HPDE6-E6E7 (cell line): Measurements from ENCODE around the gene SLAMF8.

Source experiments
- DNase-seq: peaks from one replicate; pipeline ENCODE4 v3.0.0; 2011; ENCODE audit warnings: missing footprints; ENCODE audit errors: extremely low spot score

The SLAMF8 gene

DNA sequence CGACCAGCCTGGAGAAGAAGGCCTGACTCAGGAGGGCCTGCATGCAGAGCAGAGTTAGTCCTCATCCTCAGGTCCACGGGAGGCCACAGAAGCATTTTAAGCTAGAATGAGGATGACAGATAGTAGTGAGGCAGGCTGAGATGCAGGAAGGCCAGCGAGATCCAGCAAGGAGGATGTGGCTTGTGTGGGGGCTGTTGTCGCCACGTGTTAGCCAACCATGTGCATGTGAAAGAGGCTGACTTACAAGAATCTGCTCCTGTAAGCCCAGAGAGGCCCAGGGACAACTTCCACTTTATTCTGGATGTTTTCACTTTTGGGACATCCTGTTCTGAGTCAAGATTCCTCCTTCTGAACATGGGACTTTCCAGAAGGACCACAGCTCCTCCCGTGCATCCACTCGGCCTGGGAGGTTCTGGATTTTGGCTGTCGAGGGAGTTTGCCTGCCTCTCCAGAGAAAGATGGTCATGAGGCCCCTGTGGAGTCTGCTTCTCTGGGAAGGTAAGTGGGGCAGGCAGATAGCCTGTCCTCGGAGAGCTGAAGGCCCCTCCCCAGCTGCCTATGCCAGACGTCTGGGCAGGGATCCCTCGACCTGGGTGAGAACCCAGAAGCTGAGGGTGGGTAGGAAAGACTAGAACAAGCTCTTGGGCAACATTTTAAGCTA lies at the start of gene SLAMF8:
Gene SLAMF8 (plus strand): TSS at position 433 of the 661 bp plus-strand sequence. CDS start 26 bp downstream, at position 459.
- DNase-seq: no peak

DNA sequence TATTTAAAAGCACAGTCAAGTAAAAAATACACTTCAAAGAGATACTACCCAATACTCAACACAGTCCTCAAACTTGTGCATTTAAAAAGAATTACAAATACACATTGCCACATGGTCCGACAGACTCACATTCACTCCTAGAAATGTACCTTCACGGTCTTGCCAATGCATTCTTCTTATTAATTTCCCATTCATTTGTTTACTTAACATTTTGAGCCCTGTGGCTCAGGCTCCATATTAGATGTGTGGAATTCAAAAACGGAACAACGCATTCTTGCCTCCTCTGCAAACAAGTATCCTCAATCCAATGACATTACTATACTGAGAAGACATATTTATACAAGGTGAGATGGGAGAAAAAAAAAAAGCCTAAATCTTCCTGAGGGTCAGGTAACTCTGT lies 48.4 kb upstream of the SLAMF8 start:
- no peak for DNase-seq

DNA sequence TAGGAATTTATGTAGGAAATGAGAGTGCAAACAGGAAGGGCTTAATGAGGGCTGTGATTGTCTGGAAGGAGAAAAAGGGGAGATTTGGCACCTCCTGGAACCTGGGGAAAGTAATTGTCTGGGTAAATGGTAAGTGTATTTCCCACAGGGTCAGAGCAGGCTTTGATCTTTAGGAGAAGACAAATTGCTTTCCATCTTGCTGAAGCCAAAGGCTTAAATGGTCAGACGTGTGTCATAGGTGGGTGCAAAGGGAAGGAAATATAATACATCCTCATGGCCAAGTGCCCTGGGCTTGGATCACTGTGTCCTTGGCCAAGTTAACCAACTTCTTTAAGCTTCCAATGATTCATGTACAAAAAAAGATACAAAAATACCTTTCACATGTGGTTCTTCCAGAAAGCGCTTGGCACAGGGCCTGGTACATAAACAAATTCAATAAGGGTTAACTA lies 47.2 kb upstream of the SLAMF8 start:
- no peak for DNase-seq

DNA sequence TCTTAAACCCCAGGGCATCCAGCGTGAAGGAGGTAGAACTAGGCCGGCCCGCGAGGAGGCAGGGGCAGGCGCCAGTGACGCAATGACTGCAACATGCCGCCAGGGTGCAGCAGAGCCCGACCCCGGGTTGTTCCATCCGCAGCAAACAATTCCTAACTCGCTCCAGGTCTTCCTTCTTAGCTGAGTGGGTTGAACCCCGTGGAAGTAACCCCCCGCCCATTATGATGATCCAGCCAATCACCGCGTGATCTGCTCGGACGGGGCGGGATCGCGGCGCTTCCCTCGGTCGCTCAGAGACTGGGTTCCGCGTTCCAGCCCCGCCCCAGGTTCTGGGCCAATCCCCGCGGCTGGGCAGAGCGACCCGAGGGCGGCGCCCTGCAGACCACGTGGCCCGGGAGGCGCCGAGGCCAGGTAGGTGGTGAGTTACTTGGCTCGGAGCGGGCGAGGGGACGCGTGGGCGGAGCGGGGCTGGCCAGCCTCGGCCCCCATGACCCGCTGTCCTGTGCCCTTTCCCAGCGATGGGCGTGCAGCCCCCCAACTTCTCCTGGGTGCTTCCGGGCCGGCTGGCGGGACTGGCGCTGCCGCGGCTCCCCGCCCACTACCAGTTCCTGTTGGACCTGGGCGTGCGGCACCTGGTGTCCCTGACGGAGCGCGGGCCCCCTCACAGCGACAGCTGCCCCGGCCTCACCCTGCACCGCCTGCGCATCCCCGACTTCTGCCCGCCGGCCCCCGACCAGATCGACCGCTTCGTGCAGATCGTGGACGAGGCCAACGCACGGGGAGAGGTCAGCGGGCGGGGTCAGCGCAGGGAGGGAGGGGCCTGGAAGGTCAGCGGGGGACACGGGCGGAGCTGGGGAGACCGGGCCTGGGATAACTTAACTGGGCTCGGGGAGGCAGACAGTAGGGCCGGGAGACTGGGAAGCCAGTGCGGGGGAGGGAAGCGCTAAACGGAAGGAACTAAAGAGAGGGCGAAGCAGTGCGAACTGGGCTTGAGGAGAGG lies 45.8 kb upstream of the SLAMF8 start, which contains the start of gene DUSP23:
Gene DUSP23 (plus strand): TSS at position 380 of the 1,000 bp plus-strand sequence. CDS start 139 bp downstream, at position 519.
- peak; percentile 97 for DNase-seq

DNA sequence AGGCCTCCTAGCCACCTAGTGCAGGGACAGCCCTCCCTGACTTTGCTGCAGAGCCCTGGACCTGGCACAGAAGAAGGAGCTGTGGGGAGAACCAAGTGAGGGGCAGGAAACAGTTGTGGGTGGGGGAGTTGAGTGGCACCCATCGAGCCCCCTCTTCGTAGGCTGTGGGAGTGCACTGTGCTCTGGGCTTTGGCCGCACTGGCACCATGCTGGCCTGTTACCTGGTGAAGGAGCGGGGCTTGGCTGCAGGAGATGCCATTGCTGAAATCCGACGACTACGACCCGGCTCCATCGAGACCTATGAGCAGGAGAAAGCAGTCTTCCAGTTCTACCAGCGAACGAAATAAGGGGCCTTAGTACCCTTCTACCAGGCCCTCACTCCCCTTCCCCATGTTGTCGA lies 44.7 kb upstream of the SLAMF8 start:
- DNase-seq: no peak

DNA sequence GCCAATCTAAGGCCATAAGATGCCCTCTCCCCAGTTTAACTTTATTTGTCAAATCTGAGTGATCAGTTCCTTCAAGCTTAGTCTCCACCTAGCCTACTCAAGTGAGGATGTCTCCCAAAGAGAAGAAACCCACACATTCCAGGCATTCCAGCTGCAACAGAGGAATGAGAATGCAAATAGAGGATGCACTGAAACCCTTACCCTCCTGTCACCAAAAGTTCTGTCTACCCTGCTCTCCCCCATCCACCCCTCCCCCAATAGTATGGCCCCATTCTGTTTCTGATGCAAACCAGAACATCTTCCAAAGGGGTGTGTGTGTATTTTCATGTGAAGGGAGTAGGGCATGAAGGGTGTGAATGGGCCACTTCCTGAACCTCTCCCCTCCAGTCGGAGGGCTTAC lies 42.9 kb upstream of the SLAMF8 start:
- no peak for DNase-seq

DNA sequence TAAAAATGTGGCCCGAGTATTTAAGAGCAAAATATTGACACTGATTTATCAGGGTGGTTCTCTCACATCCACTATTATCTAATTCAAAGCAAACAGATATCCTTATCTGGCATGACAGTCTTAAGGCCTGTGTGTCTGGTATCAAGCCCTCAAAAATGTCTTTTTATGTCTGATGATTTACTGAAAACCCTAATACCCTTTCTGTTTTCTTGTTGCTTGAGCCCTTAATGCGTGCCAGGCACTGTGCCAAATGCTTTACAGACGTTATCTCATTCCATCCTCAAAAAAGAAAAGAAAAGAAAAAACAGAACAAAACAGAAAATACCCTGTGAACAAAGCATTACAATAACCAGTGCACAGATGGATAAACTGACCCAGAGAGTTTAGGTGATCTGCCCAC lies 40.2 kb upstream of the SLAMF8 start:
- no peak for DNase-seq

DNA sequence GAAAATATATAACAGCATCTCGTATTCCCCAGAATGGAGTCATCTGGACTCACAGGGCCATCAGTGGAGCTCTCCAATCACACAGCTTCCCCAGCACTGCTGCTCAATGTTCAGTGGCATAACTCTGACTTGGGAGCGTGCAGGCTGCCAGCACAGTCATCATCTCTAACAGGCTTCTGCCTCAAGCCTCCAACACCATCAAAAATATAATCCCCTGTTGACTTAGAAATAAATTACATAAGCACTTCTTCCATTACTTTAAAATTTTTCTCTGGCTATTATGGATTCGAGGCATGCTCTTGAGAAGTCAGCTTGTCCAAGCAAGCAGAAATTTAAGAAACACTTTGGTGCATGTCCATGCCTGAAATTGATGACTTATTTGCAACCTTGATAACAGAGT lies 39.7 kb upstream of the SLAMF8 start:
- DNase-seq: no peak

DNA sequence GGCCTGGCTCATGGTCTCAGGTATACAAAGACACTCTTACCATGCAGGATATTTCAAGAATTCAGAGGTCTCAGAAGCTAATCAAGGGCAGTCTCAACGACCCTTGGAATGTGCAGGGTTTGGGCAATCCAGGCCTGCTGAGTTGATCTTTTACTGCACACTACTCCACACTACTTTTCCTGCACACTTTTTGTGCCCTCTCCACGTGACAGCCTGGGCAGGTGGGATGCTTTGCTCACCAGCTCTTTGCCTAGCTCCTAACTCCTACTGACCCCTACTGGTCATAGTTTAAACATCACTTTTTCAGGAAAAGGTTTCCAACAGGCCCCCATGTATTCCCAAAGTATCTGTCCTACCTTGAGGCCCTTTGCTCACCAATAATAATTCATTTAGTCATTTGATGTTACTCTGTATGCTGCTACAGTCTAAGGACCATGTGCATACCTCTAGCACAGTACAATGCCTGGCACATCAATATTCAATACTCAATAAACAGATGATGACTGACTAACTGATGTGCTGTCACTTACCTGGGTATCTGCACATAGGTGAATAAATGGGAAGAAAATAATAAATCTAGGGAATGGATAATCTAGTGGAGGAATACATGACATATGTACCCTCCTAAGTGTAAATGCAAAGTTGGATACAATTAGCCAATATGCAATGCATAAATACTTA lies 36.3 kb upstream of the SLAMF8 start:
- no peak for DNase-seq

DNA sequence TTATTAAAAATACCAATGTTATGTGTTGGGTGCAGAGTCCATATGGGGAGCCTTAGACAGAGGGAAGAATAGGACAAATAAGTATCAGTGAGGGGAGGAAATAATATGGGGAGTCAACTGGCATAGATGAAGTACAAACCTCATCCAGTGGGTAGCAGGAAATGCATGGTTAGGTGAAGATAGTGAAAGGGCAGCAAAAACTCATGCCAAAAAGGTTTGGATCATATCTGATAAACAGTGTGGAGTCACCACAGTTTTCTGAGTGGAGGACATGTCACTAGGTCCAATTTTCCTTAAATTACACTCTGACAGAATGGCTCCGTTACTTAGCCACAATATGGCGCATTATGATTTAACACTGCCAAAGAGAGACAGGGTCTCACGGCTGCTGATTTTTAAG lies 35.6 kb upstream of the SLAMF8 start:
- no peak for DNase-seq

DNA sequence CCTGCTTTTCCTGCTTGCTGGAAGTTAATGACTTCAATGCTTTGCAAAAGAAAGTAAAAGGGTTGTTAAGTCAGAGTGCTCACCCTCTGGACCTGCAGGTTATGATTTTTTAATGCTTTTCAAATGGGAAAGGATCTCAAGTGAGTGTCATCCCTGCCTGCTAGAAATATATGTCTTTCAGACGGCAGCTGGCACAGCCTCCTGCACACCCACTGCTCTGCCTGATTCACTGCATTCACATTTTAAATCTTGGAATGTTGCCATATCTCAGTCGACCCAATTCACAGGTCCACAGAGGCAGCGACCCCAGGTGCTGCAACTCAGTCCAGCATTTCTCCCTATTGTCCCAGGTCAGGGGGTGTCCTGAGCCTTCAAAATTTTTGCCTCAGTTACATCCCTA lies 35.2 kb upstream of the SLAMF8 start:
- DNase-seq: no peak

DNA sequence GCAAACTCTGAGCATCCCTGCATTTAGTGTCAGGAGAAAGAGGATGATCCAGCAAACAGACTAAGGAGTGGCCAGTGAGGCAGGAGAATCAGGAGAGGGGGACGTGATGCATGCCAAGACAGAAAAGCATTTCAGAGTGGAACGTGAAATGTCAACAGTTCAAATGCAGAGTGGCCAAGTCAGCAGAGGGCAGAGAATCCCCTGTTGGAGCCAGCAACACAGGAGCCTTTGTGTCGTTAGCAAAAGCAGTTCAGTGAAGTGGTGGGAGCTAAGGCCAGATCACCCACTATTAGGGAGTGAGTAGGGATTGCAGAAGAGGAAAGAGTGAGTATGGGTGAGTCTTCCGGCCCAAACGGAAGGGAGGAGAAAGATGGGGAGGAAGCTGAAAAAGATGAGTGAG lies 31.1 kb upstream of the SLAMF8 start:
- DNase-seq: no peak

DNA sequence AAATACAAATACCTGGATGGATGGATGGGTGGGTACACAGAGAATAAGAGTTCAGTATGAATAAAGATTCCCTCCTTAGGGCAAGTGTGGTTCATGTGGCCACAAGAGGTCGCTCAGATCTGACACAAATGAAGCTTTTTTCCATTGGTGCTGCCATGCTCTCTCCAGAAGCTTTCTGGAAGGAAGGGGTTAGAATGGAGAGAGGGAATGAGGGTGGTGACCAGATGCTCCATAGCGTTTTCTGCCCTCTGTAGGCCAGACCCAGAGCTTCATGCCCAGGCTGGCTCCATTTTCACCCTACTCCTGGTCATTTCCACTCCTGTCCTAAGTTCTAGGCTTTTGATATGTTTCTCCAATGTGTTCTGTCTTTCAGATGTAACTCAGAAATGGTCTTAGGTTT lies 27.8 kb upstream of the SLAMF8 start:
- peak; percentile 67 for DNase-seq

DNA sequence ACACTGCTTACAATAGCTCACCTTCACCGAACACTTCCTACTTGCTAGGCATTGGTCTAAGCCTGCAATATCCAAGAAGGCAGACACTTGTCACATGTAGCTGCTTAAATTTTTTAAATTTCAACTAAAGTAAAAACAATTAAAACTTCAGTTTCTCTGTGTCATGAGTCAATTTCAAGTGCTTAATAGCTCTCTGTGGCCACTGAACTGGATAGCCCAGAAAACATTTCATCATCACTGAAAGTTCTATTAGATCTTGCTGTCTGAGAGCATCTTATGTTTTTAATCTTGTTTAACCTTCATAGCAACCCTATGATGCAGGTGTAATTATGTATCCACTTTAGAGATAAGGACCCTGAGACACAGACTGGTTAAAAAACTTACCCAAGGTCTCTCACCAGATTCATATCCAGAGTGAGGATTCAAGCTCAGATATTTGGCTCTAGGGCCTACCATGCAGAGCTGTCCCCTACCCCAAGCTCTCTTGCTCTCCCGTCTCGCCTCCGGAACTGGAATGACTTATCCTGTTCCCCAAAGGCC lies 27.2 kb upstream of the SLAMF8 start:
- DNase-seq: no peak

DNA sequence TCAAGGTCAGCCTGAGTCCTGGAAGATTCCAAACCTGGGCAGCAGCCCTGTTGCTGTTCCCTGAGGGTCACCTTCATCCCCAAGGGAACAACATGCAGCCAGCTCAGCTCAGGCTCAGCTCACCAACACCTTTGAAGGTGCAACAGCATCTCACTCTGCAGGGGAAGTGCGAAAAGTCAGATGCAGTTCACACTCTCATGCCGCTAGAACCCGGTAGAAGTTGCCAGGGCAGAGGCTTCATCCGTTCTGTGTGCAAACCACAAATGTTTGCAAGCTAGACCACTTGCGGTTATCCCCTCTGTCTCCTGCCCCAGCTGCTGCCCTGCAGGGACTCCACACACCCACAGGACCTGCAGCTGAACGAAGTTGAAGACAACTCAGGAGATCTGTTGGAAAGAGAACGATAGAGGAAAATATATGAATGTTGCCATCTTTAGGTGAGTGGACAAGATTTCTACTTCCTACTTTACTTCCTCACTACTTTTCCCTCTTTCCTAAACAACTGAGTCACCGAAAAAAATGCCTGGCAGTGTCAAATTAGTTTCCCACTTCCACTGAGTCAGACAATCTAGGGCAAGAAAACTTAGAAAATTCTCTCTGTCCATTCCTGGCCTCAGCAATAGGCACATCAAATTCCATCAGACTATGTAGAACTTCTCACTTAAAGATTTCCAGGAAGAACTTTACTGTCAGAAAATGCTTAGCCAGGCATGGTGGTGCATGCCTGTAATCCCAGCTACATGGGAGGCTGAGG lies 26.3 kb upstream of the SLAMF8 start:
- no peak for DNase-seq

DNA sequence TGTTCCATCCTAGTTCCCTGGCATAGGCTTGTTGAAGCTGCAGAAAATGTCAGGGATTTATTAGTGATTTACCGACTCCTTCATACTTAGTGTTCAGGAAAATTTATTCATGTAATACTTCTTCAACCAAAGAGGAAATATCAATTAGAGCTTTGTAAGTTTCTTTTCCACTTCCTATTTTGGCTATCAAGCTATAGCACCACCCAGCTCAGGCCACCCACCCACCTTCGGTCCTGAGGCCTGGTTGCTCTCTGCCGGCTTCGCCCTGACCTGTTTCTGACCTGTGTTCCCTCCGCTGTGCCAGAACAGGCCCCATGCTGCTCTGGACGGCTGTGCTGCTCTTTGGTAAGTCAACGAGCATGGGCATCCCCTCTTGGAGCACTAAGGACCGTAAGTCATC lies 24.6 kb upstream of the SLAMF8 start, which contains the start of gene FCRL6:
Gene FCRL6 (plus strand): TSS at position 250 of the 400 bp plus-strand sequence. CDS start 65 bp downstream, at position 315.
- no peak for DNase-seq

DNA sequence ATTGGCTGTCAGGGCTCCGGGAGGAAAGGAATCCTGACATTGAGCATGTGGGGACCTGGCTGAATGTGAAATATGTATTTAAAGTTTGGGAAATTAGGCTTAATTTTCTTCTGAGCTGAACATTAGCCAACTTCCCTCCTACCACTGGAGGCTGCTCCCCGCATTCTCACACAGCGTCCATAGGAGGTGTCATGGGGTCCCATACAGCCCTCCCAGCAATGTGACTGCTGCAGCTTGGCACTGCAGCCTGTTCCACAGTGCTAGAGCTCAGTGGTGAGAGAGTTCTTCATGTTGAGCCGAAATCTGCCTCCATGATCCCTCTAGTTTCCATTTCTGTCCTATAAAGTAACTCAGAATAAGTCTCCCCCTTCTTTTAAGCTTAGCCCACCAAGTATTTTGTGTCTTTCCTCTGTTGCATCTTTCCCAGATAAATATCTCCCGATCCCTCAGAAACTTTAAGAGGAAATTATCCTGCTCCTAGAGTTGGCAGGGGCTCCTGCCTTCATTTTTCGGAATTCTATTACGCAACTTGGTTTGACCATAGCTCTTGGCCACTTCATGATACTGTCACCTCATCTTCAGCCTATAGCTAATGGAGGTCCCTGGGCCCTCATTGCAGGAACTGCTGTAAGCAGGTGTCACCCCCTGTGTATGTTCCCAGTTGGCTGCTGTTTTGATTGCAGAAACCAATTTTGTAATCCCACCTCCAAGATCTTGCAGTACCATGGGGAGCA lies 22.6 kb upstream of the SLAMF8 start:
- DNase-seq: no peak

DNA sequence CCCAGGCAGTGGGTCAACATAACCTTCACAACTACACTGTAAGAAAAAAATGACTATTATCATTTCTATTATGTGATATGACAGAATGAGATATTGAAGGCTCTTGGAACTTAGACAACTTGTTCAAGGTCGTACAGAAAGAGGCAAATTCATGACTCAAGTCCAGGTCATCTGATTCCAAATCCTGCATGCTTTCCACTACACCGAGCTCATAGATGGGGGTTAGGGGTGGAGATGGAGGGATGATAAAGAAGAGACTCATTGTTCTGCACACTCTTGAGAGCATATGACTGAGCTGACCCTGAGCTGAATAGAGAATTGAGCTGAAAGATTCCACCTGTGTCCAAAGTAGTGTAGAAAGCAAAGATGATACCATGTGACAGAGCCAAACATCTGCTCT lies 21.7 kb upstream of the SLAMF8 start:
- no peak for DNase-seq

DNA sequence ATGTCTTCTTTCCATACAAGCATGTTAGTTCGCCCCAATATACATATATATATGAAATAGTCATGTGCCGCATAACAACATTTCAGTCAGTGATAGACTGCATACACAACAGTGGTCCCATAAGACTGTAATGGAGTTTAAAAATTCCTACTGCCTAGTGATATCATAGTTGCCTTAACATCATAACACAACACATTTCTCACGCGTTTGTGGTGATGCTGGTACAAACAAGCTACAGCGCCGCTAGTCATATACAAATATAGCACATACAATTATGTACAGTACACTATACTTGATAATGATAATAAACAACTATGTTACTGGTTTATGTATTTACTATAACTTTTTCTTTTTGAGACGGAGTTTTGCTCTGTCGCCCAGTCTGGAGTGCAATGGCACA lies 10.7 kb upstream of the SLAMF8 start:
- no peak for DNase-seq

DNA sequence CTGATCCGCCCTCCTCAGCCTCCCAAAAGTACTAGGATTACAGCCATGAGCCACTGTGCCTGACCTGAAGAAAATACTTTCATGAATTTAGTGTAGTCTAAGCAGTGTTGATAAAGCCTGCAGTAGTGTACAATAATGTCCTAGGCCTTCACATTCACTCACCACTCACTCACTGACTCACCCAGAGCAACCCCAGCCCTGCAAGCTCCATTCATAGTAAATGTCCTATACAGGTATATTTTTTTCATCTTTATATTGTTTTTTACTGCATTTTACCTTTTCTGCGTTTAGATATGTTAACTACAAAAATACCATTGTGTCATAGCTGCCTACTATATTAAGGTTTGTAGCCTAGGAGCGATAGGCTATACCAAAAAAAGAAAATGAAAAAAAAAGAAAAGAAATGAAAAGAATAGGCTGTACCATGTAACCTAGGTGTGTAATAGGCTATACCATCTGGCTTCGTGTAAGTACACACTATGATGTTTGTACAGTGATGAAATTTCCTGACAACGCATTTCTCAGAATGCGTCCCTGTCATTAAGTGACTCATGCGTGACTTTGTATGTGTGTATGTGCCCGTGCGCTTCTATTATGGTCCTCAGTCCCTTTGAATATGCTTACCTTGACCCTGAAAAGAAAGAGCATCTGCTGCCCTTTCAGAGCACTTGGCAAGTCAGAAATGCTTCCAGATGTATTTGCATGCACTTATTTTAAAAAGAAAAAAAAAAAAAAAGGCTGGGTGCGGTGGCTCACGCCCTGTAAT lies 9.2 kb upstream of the SLAMF8 start:
- DNase-seq: no peak
